ENCODE measurements around the gene LASP1.

Gene LASP1

GRCh38 chr17:38872671-38873385, 3.0 kb downstream of the LASP1 start:
- peak overlapping the region in 7 of 10 experiments; percentile 90 to 99 (median 98); a peak in 10 of 20 replicates for H3K4me3 ChIP-seq
- peak overlapping the region; percentile 15 to 96 (median 90); a peak in 16 of 22 replicates for H3K9ac ChIP-seq
- peaks cover 0 to 58% (median 37%) of the 10 kb centered on the region in 11 experiments; a peak in 16 of 22 replicates for H3K36me3 ChIP-seq
- peaks cover 62 to 72% (median 71%) of the 10 kb centered on the region in 11 experiments for H4K20me1 ChIP-seq
- peak overlapping the region; percentile 87 to 100 (median 97) for H3K4me2 ChIP-seq
- H3K4me1 ChIP-seq = peaks cover 72 to 79% (median 76%) of the 10 kb centered on the region in 10 experiments
- H3K27ac ChIP-seq = peak overlapping the region in 10 of 11 experiments; percentile 8 to 96 (median 90); a peak in 14 of 22 replicates
- H3K9me3 ChIP-seq (replicated peaks in 1 of 11) = no peaks in the 10 kb centered on the region
- H3K27me3 ChIP-seq = no peaks in the 10 kb centered on the region
- no peak for TF ChIP-seq Cebpa-rat (IDR thresholded peaks at IDR 0.05)

GRCh38 chr17:38873640-38874380, 4.0 kb downstream of the LASP1 start:
- peak overlapping the region in 2 of 10 experiments; percentile 98 to 99; a peak in 2 of 20 replicates for H3K4me3 ChIP-seq
- H3K9ac ChIP-seq = peak overlapping the region in 10 of 11 experiments; percentile 19 to 90 (median 38); a peak in 16 of 22 replicates

GRCh38 chr17:38874505-38875400, 4.9 kb downstream of the LASP1 start:
- Histone ChIP-seq H3K4me1 (peaks cover 83 to 88% (median 85%) of the 10 kb centered on the region in 10 experiments), H4K20me1 (peaks cover 67 to 91% (median 84%) of the 10 kb centered on the region in 11 experiments), H3K36me3 (peaks cover 7 to 77% (median 56%) of the 10 kb centered on the region in 11 experiments; a peak in 20 of 22 replicates), H3K9ac (peak overlapping the region in 9 of 11 experiments; percentile 19 to 90 (median 38); a peak in 14 of 22 replicates), H3K4me2 (peak overlapping the region; percentile 87 to 100 (median 97)), H3K4me3 (no peak overlapping the region; a peak in 1 of 20 replicates), H3K9me3 (replicated peaks in 1 of 11) (no peaks in the 10 kb centered on the region), H3K27me3 (no peaks in the 10 kb centered on the region), H3K27ac (peak overlapping the region in 7 of 11 experiments; percentile 12 to 46 (median 31); a peak in 10 of 22 replicates)
- TF ChIP-seq Cebpa-rat (IDR thresholded peaks at IDR 0.05) = no peak

More at GRCh38 chr17:38873640-38874380, 4.0 kb downstream of the LASP1 start:
- no peaks in the 10 kb centered on the region for H3K27me3 ChIP-seq
- H3K4me2 ChIP-seq = peak overlapping the region; percentile 87 to 100 (median 97)
- H3K4me1 ChIP-seq = peaks cover 73 to 79% (median 76%) of the 10 kb centered on the region in 10 experiments
- TF ChIP-seq Cebpa-rat (IDR thresholded peaks at IDR 0.05) = no peak
- peaks cover 3 to 68% (median 47%) of the 10 kb centered on the region in 11 experiments; a peak in 20 of 22 replicates for H3K36me3 ChIP-seq
- H3K9me3 ChIP-seq (replicated peaks in 1 of 11) = no peaks in the 10 kb centered on the region
- H3K27ac ChIP-seq = peak overlapping the region in 6 of 11 experiments; percentile 11 to 42 (median 30); a peak in 5 of 22 replicates
- H4K20me1 ChIP-seq = peaks cover 67 to 82% (median 80%) of the 10 kb centered on the region in 11 experiments

GRCh38 chr17:38875477-38876075, 5.7 kb downstream of the LASP1 start:
- Histone ChIP-seq H3K4me3 (no peak overlapping the region; a peak in 1 of 20 replicates), H3K36me3 (peaks cover 9 to 82% (median 62%) of the 10 kb centered on the region in 11 experiments), H3K27ac (peak overlapping the region in 7 of 11 experiments; percentile 3 to 46 (median 31); a peak in 10 of 22 replicates), H4K20me1 (peaks cover 72 to 99% (median 91%) of the 10 kb centered on the region in 11 experiments), H3K9me3 (replicated peaks in 1 of 11) (no peaks in the 10 kb centered on the region), H3K4me1 (peaks cover 91 to 96% (median 94%) of the 10 kb centered on the region in 10 experiments), H3K27me3 (no peaks in the 10 kb centered on the region), H3K4me2 (peak overlapping the region; percentile 87 to 100 (median 97)), H3K9ac (peak overlapping the region in 3 of 11 experiments; percentile 26 to 66 (median 35); a peak in 6 of 22 replicates)
- TF ChIP-seq Cebpa-rat (IDR thresholded peaks at IDR 0.05) = no peak

- Histone ChIP-seq H3K36me3 (peaks cover 24 to 93% (median 78%) of the 10 kb centered on the region in 11 experiments), H4K20me1 (peaks cover 58 to 100% (median 92%) of the 10 kb centered on the region in 11 experiments), H3K27me3 (no peaks in the 10 kb centered on the region), H3K4me3 (peak overlapping the region in 4 of 10 experiments; percentile 7 to 41 (median 20); a peak in 7 of 20 replicates), H3K9ac (peak overlapping the region; percentile 17 to 72 (median 55); a peak in 19 of 22 replicates), H3K27ac (peak overlapping the region in 10 of 11 experiments; percentile 2 to 72 (median 63); a peak in 18 of 22 replicates), H3K9me3 (replicated peaks in 1 of 11) (no peaks in the 10 kb centered on the region), H3K4me2 (peak overlapping the region; percentile 86 to 98 (median 96)), H3K4me1 (peaks cover 97 to 100% (median 100%) of the 10 kb centered on the region in 10 experiments)
- TF ChIP-seq Cebpa-rat (IDR thresholded peaks at IDR 0.05) = no peak
These were observed 7.4 kb downstream of the LASP1 start for GRCh38 chr17:38877130-38877851.

GRCh38 chr17:38879878-38880665, 10.2 kb downstream of the LASP1 start:
- H3K4me1 ChIP-seq = peaks cover 97 to 100% (median 100%) of the 10 kb centered on the region in 10 experiments

More at GRCh38 chr17:38879878-38880665, 10.2 kb downstream of the LASP1 start:
- peak overlapping the region; percentile 9 to 89 (median 61); a peak in 19 of 22 replicates for H3K27ac ChIP-seq
- H3K36me3 ChIP-seq = peaks cover 32 to 86% (median 68%) of the 10 kb centered on the region in 11 experiments
- no peaks in the 10 kb centered on the region for H3K27me3 ChIP-seq
- H3K9me3 ChIP-seq (replicated peaks in 1 of 11) = no peaks in the 10 kb centered on the region
- no peak for TF ChIP-seq Cebpa-rat (IDR thresholded peaks at IDR 0.05)
- H4K20me1 ChIP-seq = peaks cover 30 to 100% (median 84%) of the 10 kb centered on the region in 11 experiments; a peak in 21 of 22 replicates
- peak overlapping the region in 9 of 10 experiments; percentile 0 to 58 (median 39); a peak in 15 of 20 replicates for H3K4me3 ChIP-seq
- peak overlapping the region; percentile 37 to 75 (median 57); a peak in 19 of 22 replicates for H3K9ac ChIP-seq
- H3K4me2 ChIP-seq = peak overlapping the region; percentile 86 to 98 (median 96)

Data from BLaER1 treated with 17β-estradiol and CSF1 and Interleukin-3, amounts not matched to agents 10 nM and 100 nM (cell line).